DND-41 (cell line): ENCODE data around the gene NR5A1.

Experiments
- ATAC-seq: fragments of 200-7000 bp; cut with Tn5 transposase; 3 replicates; pipeline ENCODE4 v1.9.1; 2021; ENCODE audit warnings: low read depth; ENCODE audit not compliant: insufficient read depth
- DNase-seq: peaks from one replicate; pipeline ENCODE4 v3.0.0-alpha.2; 2020
- H2AFZ ChIP-seq: 2 replicates; pipeline ENCODE4 v1.6.0; 2012; ENCODE audit warnings: low read depth, low read length
- H3K27ac ChIP-seq: 2 replicates; pipeline ENCODE4 v1.5.1; 2012; ENCODE audit warnings: low read length, inconsistent platforms
- H3K27me3 ChIP-seq: fragments of 200-600 bp; sonication (generic); 2 replicates; pipeline ENCODE4 v1.6.0; 2012; ENCODE audit warnings: low read length, mild to moderate bottlenecking, inconsistent platforms; ENCODE audit not compliant: insufficient read depth, poor library complexity
- H3K36me3 ChIP-seq: 2 replicates; pipeline ENCODE4 v1.5.1; 2012; ENCODE audit warnings: low read length, inconsistent platforms; ENCODE audit not compliant: insufficient read depth
- H3K4me1 ChIP-seq: 2 replicates; pipeline ENCODE4 v1.5.1; 2012; ENCODE audit warnings: mild to moderate bottlenecking, low read length; ENCODE audit not compliant: insufficient read depth
- H3K4me2 ChIP-seq: 2 replicates; pipeline ENCODE4 v1.6.0; 2012; ENCODE audit warnings: mild to moderate bottlenecking, moderate library complexity, low read length, inconsistent platforms; ENCODE audit not compliant: insufficient read depth
- H3K4me3 ChIP-seq, 2 experiments: fragments of 200-600 bp in 1 of 2; shearing (Covaris generic) in 1 of 2; 2 replicates each; pipeline ENCODE4 v1.5.1; 2012 to 2016; ENCODE audit warnings: inconsistent platforms in 2 of 2, low read length in 2 of 2, mild to moderate bottlenecking in 2 of 2, low read depth in 1 of 2, moderate library complexity in 1 of 2
- H3K79me2 ChIP-seq: 2 replicates; pipeline ENCODE4 v1.6.0; 2012; ENCODE audit warnings: low read length, inconsistent platforms; ENCODE audit not compliant: insufficient read depth
- H3K9ac ChIP-seq: 2 replicates; pipeline ENCODE4 v1.6.0; 2012; ENCODE audit warnings: low read depth, mild to moderate bottlenecking, inconsistent platforms, low read length, moderate library complexity
- H3K9me3 ChIP-seq: 2 replicates; pipeline ENCODE4 v1.5.1; 2012; ENCODE audit warnings: low read length, moderate library complexity, mild to moderate bottlenecking, inconsistent platforms; ENCODE audit not compliant: insufficient read depth, severe bottlenecking
- H4K20me1 ChIP-seq: 2 replicates; pipeline ENCODE4 v1.6.0; 2012; ENCODE audit warnings: low read length; ENCODE audit not compliant: insufficient read depth
- EZH2 ChIP-seq: IDR thresholded peaks from 3 replicates; pipeline ENCODE4 v1.6.1; 2012; ENCODE audit warnings: borderline replicate concordance, low read depth, mild to moderate bottlenecking, moderate library complexity, low read length, inconsistent platforms; ENCODE audit not compliant: severe bottlenecking
- TF ChIP-seq, protein P1 (sequence below): IDR thresholded peaks from 2 replicates; pipeline ENCODE4 v1.5.1; 2012; ENCODE audit warnings: borderline replicate concordance, low read length, moderate library complexity, mild to moderate bottlenecking; ENCODE audit not compliant: poor library complexity, severe bottlenecking; ENCODE audit errors: extremely low read depth

Gene NR5A1

DNA sequence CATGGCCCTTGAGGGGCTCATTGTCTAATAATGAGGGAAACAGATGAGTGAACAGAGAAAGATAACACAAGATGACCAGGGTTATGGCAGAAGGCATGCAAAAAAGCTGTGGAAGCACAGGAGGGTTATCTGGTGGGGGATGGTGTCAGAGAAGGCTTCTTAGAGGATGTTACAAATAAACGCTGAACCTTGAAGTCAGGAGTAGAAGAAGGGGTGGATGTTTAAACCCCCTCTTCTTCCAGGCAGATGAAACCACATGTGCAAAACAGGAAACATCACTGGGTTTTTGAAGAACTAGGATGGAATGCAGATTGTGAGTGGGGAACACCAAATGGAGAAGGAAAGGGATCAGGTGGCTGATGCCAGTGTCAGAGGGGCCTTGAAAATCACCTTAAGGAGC, 41.8 kb upstream of the NR5A1 start:
- Histone ChIP-seq H3K4me1 (peaks cover 6% of the 10 kb centered on the region; the same call in 1 of the 2 replicates), H3K27me3 (no peaks in the 10 kb centered on the region), H3K36me3 (no peaks in the 10 kb centered on the region), H3K27ac (no peak overlapping the region), H3K79me2 (no peaks in the 10 kb centered on the region), H3K9ac (no peak overlapping the region), H3K9me3 (no peaks in the 10 kb centered on the region), H3K4me2 (no peak overlapping the region), H4K20me1 (no peaks in the 10 kb centered on the region), H2AFZ (no peak overlapping the region), H3K4me3 (no peak overlapping the region)
- TF ChIP-seq, protein P1, sequence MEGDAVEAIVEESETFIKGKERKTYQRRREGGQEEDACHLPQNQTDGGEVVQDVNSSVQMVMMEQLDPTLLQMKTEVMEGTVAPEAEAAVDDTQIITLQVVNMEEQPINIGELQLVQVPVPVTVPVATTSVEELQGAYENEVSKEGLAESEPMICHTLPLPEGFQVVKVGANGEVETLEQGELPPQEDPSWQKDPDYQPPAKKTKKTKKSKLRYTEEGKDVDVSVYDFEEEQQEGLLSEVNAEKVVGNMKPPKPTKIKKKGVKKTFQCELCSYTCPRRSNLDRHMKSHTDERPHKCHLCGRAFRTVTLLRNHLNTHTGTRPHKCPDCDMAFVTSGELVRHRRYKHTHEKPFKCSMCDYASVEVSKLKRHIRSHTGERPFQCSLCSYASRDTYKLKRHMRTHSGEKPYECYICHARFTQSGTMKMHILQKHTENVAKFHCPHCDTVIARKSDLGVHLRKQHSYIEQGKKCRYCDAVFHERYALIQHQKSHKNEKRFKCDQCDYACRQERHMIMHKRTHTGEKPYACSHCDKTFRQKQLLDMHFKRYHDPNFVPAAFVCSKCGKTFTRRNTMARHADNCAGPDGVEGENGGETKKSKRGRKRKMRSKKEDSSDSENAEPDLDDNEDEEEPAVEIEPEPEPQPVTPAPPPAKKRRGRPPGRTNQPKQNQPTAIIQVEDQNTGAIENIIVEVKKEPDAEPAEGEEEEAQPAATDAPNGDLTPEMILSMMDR = no peak
- TF ChIP-seq EZH2 = no peak
- peak; percentile 40; the same call in 2 of the 3 replicates for ATAC-seq
- DNase-seq = no peak

- no peak for ATAC-seq
- H3K4me3 ChIP-seq = no peak overlapping the region
- TF ChIP-seq EZH2 = no peak
- TF ChIP-seq, protein P1 = no peak
- H3K36me3 ChIP-seq = no peaks in the 10 kb centered on the region
- peaks cover 6% of the 10 kb centered on the region; the same call in 1 of the 2 replicates for H3K4me1 ChIP-seq
- H3K79me2 ChIP-seq = no peaks in the 10 kb centered on the region
- H3K27me3 ChIP-seq = no peaks in the 10 kb centered on the region
- H3K9ac ChIP-seq = no peak overlapping the region
- no peak overlapping the region for H3K4me2 ChIP-seq
- no peaks in the 10 kb centered on the region for H4K20me1 ChIP-seq
- no peaks in the 10 kb centered on the region for H3K9me3 ChIP-seq
- no peak overlapping the region for H3K27ac ChIP-seq
- H2AFZ ChIP-seq = no peak overlapping the region
- no peak for DNase-seq
Observed at GRCh38 chr9:124544535-124544934, 37.3 kb upstream of the NR5A1 start.

- no peaks in the 10 kb centered on the region for H4K20me1 ChIP-seq
- H2AFZ ChIP-seq = no peak overlapping the region
- no peak overlapping the region for H3K9ac ChIP-seq
- no peaks in the 10 kb centered on the region for H3K79me2 ChIP-seq
- no peaks in the 10 kb centered on the region for H3K4me1 ChIP-seq
- no peak for TF ChIP-seq EZH2
- TF ChIP-seq, protein P1 = no peak
- H3K27me3 ChIP-seq = no peaks in the 10 kb centered on the region
- no peak for DNase-seq
- no peak overlapping the region for H3K4me2 ChIP-seq
- H3K27ac ChIP-seq = no peak overlapping the region
- H3K9me3 ChIP-seq = no peaks in the 10 kb centered on the region
- ATAC-seq = no peak
- H3K4me3 ChIP-seq = no peak overlapping the region
- H3K36me3 ChIP-seq = no peaks in the 10 kb centered on the region
Observed at GRCh38 chr9:124541824-124542223, 34.6 kb upstream of the NR5A1 start.

DNA sequence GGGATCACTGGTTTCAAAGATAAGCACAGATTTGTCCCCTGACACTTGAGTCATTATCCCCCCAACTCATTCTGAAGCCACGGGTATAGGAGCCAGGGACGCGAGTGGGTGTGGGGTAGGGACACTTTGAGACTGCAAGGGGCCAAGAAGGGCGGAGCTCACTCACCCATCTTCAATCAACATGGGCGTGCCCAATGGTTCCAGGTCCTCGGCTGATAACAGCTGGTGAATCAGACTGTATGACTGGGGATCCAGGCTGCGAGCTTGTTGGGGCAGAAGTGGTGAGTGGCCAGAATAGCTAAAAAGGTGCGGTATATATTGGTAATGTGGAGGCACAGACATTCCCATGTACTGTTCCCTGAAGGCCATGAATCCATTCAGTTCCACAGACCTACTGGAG, 30.7 kb upstream of the NR5A1 start:
- Histone ChIP-seq H3K79me2 (no peaks in the 10 kb centered on the region), H4K20me1 (no peaks in the 10 kb centered on the region), H3K4me2 (no peak overlapping the region), H3K9me3 (no peaks in the 10 kb centered on the region), H2AFZ (no peak overlapping the region), H3K9ac (no peak overlapping the region), H3K27ac (no peak overlapping the region), H3K4me1 (no peaks in the 10 kb centered on the region), H3K36me3 (peaks cover 5% of the 10 kb centered on the region; the same call in 1 of the 2 replicates), H3K4me3 (no peak overlapping the region), H3K27me3 (no peaks in the 10 kb centered on the region)
- ATAC-seq (no peak), DNase-seq (no peak)
- no peak for TF ChIP-seq EZH2
- TF ChIP-seq, protein P1 = no peak
